DND-41 (cell line): Measurements from ENCODE around the gene MARS2.

Experiments used
- EZH2 ChIP-seq: IDR thresholded peaks from 3 replicates; pipeline ENCODE4 v1.6.1; 2012; ENCODE audit warnings: borderline replicate concordance, low read depth, mild to moderate bottlenecking, moderate library complexity, low read length, inconsistent platforms; ENCODE audit not compliant: severe bottlenecking
- TF ChIP-seq, protein P1 (sequence below): IDR thresholded peaks from 2 replicates; pipeline ENCODE4 v1.5.1; 2012; ENCODE audit warnings: borderline replicate concordance, low read length, moderate library complexity, mild to moderate bottlenecking; ENCODE audit not compliant: poor library complexity, severe bottlenecking; ENCODE audit errors: extremely low read depth

DNA sequence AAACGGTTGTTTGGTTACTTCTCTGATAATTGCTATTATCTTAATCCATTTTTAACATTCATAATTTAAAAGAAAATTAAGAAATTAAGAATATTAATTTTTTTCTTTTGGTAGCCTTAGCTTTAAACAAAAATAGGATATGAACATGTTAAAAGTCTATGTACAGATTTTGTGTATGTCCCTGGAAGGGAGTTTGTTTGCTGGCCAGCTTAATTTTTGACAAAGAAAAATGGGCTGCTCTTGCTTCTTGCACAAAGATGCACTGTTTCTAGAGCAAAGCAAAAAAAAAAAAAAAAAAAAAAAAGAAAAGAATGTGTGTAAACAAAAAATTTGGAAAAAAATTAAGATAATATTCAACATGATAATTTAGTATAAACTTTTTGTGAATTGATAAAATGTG, 31.1 kb upstream of the MARS2 start:
- TF ChIP-seq, protein P1, sequence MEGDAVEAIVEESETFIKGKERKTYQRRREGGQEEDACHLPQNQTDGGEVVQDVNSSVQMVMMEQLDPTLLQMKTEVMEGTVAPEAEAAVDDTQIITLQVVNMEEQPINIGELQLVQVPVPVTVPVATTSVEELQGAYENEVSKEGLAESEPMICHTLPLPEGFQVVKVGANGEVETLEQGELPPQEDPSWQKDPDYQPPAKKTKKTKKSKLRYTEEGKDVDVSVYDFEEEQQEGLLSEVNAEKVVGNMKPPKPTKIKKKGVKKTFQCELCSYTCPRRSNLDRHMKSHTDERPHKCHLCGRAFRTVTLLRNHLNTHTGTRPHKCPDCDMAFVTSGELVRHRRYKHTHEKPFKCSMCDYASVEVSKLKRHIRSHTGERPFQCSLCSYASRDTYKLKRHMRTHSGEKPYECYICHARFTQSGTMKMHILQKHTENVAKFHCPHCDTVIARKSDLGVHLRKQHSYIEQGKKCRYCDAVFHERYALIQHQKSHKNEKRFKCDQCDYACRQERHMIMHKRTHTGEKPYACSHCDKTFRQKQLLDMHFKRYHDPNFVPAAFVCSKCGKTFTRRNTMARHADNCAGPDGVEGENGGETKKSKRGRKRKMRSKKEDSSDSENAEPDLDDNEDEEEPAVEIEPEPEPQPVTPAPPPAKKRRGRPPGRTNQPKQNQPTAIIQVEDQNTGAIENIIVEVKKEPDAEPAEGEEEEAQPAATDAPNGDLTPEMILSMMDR, result no peak
- TF ChIP-seq EZH2, result no peak
